GM12801 (cell line): ENCODE results near the gene PDCD7.

ENCODE experiments used
- CTCF ChIP-seq: IDR thresholded peaks from one replicate; pipeline ENCODE4 v1.5.1; 2011; ENCODE audit warnings: control low read depth; ENCODE audit not compliant: insufficient read length; ENCODE audit errors: extremely low read depth

Gene PDCD7

GRCh38 chr15:65077981-65078352, 55.6 kb downstream of the PDCD7 start:
- no peak for TF ChIP-seq CTCF

DNA sequence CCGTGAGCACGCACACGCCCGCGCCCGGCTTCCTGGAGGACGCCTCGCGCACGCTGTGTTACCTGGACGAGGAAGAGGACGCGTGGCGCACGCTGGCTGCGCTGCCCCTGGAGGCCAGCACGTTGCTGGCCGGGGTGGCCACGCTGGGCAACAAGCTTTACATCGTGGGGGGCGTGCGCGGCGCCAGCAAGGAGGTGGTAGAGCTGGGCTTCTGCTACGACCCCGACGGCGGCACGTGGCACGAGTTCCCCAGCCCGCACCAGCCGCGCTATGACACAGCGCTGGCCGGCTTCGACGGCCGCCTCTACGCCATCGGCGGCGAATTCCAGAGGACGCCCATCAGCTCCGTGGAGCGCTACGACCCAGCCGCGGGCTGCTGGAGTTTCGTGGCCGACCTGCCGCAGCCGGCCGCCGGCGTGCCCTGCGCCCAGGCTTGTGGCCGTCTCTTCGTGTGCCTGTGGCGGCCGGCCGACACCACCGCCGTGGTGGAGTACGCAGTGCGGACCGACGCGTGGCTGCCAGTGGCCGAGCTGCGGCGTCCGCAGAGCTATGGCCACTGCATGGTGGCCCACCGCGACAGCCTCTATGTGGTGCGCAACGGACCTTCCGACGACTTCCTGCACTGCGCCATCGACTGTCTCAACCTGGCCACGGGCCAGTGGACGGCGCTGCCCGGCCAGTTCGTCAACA, 56.2 kb downstream of the PDCD7 start:
- TF ChIP-seq CTCF, result no peak

GRCh38 chr15:65076486-65077290, 56.9 kb downstream of the PDCD7 start, which contains the start of gene KBTBD13:
KBTBD13 (plus strand) TSS chr15:65076746; CDS start chr15:65076816, 70 bp downstream.
- no peak for TF ChIP-seq CTCF

GRCh38 chr15:65072617-65073016, 61.0 kb downstream of the PDCD7 start:
- TF ChIP-seq CTCF, result no peak

DNA sequence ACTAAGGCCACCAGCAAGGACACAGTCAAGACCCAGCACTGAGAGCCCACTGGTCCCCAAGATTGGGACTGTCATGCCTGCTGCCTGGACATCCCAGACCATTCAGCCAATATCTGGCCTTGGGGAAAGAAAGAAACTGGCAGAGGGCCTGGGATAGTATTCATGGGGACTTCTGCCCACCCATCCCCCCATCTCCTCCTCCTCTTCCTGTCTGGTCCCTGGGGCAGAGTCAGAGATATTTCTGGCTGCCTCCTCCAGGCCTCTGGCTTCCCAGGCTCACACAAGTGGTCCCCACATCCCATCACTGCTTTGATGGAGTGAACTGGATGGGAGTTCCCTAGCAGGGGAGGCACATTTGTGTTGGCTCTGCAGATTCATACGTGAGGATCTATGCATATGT, 61.6 kb downstream of the PDCD7 start:
- no peak for TF ChIP-seq CTCF

DNA sequence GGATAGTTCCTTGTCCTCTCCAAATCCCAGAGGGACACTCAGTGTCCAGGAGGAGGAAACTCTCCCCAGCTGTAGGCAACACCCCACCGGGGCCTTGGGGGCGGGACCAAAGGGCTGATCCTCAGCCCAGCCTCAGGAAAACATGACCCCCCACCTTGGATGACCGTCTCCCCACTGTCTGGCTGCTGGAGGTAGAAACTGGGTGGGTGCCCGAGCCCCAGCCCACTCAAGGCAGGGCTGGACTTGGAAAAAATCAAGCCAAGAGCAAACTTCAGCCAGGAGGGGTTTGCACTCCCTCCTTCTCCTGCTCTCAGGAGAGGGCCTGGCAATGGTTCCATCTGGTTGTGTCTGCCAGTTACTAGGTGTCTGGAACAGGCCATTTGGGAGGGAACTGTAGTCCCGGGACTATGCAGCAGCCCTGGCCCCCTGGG, 62.2 kb downstream of the PDCD7 start:
- TF ChIP-seq CTCF, result no peak

- no peak for TF ChIP-seq CTCF
Observed at GRCh38 chr15:65069779-65070546, 63.6 kb downstream of the PDCD7 start.
